Left ventricle myocardium inferior (tissue), 1 donor: ENCODE data around the gene PLAC9. TPM values are rescaled to one million over a fixed set of nuclear protein-coding genes. Genes with fewer than 3 reads are reported as not detected.

ENCODE experiments used
- DNase-seq: peaks from one replicate; pipeline ENCODE4 v3.0.0-alpha.2; 2020
- H3K27ac ChIP-seq: fragments of 200-600 bp; replicated peaks from 2 replicates; pipeline ENCODE4 v1.8.0; 2021
- H3K27me3 ChIP-seq: fragments of 200-600 bp; 2 replicates; pipeline ENCODE4 v1.8.0; 2021; ENCODE audit warnings: low read depth
- H3K36me3 ChIP-seq: fragments of 200-600 bp; 2 replicates; pipeline ENCODE4 v1.8.0; 2021
- H3K4me1 ChIP-seq: fragments of 200-600 bp; 2 replicates; pipeline ENCODE4 v1.8.0; 2021
- H3K4me3 ChIP-seq: fragments of 200-600 bp; 2 replicates; pipeline ENCODE4 v1.8.0; 2021; ENCODE audit warnings: mild to moderate bottlenecking, moderate library complexity
- H3K9me3 ChIP-seq: fragments of 200-600 bp; replicated peaks from 2 replicates; pipeline ENCODE4 v1.8.0; 2021
- CTCF ChIP-seq: fragments of 200-600 bp; IDR thresholded peaks from 2 replicates; pipeline ENCODE4 v1.8.0; 2021; ENCODE audit warnings: antibody characterized with exemption, mild to moderate bottlenecking, borderline replicate concordance
- intact Hi-C: fragments of 100-400 bp; cut with micrococcal nuclease; formaldehyde crosslinking; loops from one replicate; pipeline ENCODE4 v1.11.0; 2022
- total RNA-seq: library from RNA; stranded (reverse); fragmentation: NEBNext Ultra II Directional; extraction: Animal tissue kit (Norgen Biotek cat#: 25700); gene quantifications from one replicate; pipeline ENCODE4 v1.2.1, GENCODE V29; 2021
- donor health status: DM: no; HTN: yes; CAD: no; lungs with severe emphysema.

The PLAC9 gene
- total RNA-seq, 1 donor from 2014 or later: 34.3 TPM

DNA sequence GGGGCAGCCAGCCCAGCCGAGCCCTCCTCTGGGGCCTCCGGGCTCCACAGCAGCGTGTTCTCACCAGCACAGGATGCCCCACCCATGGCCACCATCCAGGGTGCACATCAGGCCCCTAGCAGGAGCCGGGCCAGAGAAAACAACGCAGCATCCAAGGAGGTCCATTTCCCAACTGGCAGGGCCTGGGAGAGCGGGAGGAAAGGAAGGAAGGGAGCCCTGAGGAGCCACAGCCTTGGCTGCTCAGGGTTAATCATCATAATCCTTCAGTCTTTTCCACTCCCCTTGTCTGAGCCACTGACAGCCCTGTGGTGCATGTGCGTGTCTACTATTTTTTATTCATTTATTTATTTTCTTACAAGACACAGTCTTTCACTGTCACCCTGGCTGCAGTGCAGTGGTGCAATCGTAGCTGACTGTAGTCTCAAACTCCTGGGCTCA, 3.6 kb downstream of the PLAC9 start:
- no peak for TF ChIP-seq CTCF

DNA sequence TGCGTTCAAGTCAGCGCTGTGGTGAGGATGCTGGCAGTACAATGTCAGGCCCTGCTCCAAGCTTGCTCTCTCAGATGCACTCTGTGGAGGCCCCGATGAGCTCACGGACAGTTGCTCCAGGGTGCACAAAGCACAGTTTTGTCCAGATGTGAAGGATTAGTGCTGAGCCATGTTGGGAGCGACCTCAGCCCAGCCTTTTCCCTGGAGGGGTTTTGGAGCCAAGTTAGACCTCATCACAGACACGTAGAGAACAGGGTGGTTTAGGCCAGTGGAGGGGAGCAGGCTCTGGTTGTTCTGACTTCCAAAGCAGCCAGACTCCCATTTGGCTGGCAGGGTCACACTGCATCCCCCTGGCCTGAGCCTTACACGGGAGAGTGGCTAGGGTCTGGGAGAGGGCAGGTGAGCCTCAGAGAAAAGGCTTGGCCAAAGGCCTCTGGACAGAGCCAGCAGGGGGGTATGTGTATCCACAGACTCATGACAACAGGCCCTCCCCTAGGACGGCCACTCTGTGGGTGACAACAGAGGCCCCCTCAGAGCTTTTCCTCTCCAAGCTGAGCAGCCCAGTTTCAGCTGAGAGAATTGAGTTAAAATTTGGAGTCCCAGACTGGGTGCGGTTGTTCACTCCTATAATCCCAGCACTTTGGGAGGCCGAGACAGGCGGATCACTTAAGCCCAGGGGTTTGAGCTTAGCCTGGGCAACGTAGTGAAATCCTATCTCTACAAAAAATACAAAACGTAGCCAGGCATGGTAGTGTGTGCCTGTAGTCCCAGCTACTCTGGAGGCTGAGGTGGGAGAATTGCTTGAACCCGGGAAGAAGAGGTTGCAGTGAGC, 4.7 kb downstream of the PLAC9 start:
- peak overlapping the region; percentile 90 for H3K27ac ChIP-seq

More for the DNA sequence above, 3.6 kb downstream of the PLAC9 start:
- H3K9me3 ChIP-seq: no peaks in the 10 kb centered on the region
- peak overlapping the region; percentile 90 for H3K27ac ChIP-seq
- H3K4me1 ChIP-seq: peaks cover 65% of the 10 kb centered on the region
- DNase-seq: peak; percentile 97
- H3K27me3 ChIP-seq: peaks cover 19% of the 10 kb centered on the region
- peak overlapping the region; percentile 67 for H3K4me3 ChIP-seq
- H3K36me3 ChIP-seq: no peaks in the 10 kb centered on the region
- intact Hi-C loops: loop anchor here (10.0 kb wide), 1 partner anchor 61 kb away; the partner anchor contains the start of gene TMEM254

DNA sequence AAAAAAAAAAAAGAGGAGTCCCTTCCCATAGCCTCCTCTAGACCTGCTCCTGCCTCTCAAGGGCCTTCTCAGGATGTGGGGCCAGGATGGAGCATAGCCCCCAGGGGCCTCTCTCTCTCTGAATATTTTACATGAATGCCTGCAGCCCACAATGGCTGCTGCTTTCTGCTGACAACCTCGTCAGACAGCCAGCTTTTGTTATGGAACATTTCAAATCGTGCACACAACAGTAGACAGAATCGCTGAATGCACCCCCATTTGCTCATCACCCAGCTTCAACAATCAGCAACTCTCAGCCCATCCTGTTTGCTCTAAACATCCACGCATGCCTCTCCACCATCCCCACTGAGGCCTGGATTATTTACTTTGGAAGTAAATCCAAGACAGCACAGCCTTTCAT, 5.4 kb downstream of the PLAC9 start:
- TF ChIP-seq CTCF: no peak
- peaks cover 58% of the 10 kb centered on the region for H3K4me1 ChIP-seq
- H3K9me3 ChIP-seq: no peaks in the 10 kb centered on the region
- no peaks in the 10 kb centered on the region for H3K36me3 ChIP-seq
- no peak for DNase-seq
- peak overlapping the region; percentile 90 for H3K27ac ChIP-seq
- intact Hi-C loops: loop anchor here (10.0 kb wide), 1 partner anchor 63 kb away; the partner anchor contains the start of gene TMEM254
- no peak overlapping the region for H3K4me3 ChIP-seq
- peaks cover 19% of the 10 kb centered on the region for H3K27me3 ChIP-seq

More for the DNA sequence above, 4.7 kb downstream of the PLAC9 start:
- Histone ChIP-seq H3K4me3 (peak overlapping the region; percentile 67), H3K4me1 (peaks cover 62% of the 10 kb centered on the region), H3K9me3 (no peaks in the 10 kb centered on the region), H3K36me3 (no peaks in the 10 kb centered on the region), H3K27me3 (peaks cover 19% of the 10 kb centered on the region)
- intact Hi-C loops: loop anchor here (10.0 kb wide), 1 partner anchor 62 kb away; the partner anchor contains the start of gene TMEM254
- DNase-seq: peak; percentile 76
- TF ChIP-seq CTCF: no peak

DNA sequence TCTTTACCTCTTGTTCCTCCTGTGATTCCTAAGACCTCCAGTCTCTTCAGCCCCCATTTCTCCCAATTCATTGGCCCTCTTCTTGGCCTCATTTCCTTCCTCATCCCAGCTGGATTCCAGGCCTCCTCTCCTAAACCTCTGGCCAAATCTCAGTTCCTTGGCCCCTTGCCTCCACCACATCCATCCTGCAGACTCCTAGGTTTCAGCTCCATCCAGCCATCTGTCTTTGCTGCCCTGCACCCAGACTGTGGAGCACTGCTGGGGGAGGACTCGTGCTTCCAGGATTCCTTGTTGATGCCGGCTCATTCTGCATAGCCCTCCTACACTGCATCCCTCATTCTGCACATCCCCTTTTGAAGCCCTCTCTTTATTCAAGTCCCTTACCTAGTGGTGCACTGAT, 6.7 kb downstream of the PLAC9 start:
- Histone ChIP-seq H3K27ac (no peak overlapping the region), H3K4me1 (peaks cover 54% of the 10 kb centered on the region), H3K4me3 (no peak overlapping the region), H3K36me3 (no peaks in the 10 kb centered on the region), H3K27me3 (peaks cover 14% of the 10 kb centered on the region), H3K9me3 (no peaks in the 10 kb centered on the region)
- no peak for DNase-seq
- no peak for TF ChIP-seq CTCF
- intact Hi-C loops: loop anchor here (10.0 kb wide), 1 partner anchor 64 kb away; the partner anchor contains the start of gene TMEM254

DNA sequence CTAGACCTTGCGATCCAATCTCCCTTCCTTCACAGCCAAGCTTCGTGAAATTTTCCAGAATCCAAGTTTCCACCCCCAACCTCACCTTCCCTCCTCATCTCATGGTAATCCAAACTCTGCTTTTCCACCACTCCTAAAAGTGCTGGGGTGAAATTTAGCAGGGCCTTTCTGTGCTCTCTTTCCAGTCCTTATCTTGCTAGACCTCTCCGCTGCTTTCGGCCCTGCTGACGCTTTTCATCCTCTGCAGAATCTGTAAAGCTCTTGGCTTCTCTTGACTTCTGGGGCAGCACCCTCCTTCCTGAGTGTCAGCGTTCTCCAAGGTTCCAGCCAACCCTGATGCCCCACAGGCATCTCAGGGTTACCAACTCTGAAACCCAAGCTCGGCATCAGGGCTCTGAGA, 7.7 kb downstream of the PLAC9 start:
- intact Hi-C loops: no loop called here
- Histone ChIP-seq H3K9me3 (no peaks in the 10 kb centered on the region), H3K4me3 (no peak overlapping the region), H3K4me1 (peaks cover 58% of the 10 kb centered on the region), H3K27me3 (peaks cover 14% of the 10 kb centered on the region), H3K27ac (no peak overlapping the region), H3K36me3 (no peaks in the 10 kb centered on the region)
- no peak for DNase-seq
- no peak for TF ChIP-seq CTCF
